Measurements from ENCODE around the gene DSCAML1. TPM values are rescaled to one million over a fixed set of nuclear protein-coding genes. Genes with fewer than 3 reads are reported as not detected.

The DSCAML1 gene
- total and polyA plus RNA-seq, 10 of the 15 experiments (the other 5 are each of a cell fraction or from before 2014, with no cell fraction given): 0.03 to 0.18 (median 0.06) TPM; not detected in 1

GRCh38 chr11:117642396-117642795 is 154.6 kb downstream of the DSCAML1 start:
- Histone ChIP-seq H3K9ac (ENCODE audit: control insufficient read depth, insufficient read depth, low read length) (no peak overlapping the region), H3K4me3 (no peak overlapping the region), H3K4me1 (ENCODE audit: control insufficient read depth, insufficient read depth, low read length) (no peaks in the 10 kb centered on the region), H4K20me1 (ENCODE audit: control insufficient read depth, insufficient read depth) (no peaks in the 10 kb centered on the region), H3K9me3 (replicated peaks; ENCODE audit: control insufficient read depth, insufficient read depth, low read length) (no peaks in the 10 kb centered on the region), H3K36me3 (ENCODE audit: control insufficient read depth in 2 of 2, insufficient read depth in 2 of 2, low read length in 1 of 2) (no peaks in the 10 kb centered on the region), H2AFZ (ENCODE audit: control insufficient read depth, low read depth, low read length) (no peak overlapping the region), H3K27ac (ENCODE audit: control insufficient read depth, insufficient read depth) (no peak overlapping the region), H3K79me2 (ENCODE audit: control insufficient read depth, insufficient read depth, low read length) (no peaks in the 10 kb centered on the region), H3K27me3 (replicated peaks in 1 of 2; ENCODE audit: control insufficient read depth in 2 of 2, insufficient read depth in 2 of 2, low read length in 1 of 2) (peaks cover 3 to 4% of the 10 kb centered on the region in 2 experiments; a peak in 2 of 4 replicates), H3K4me2 (ENCODE audit: control insufficient read depth, insufficient read depth) (no peak overlapping the region)
- TF ChIP-seq RBBP5 (conservative IDR thresholded peaks at IDR 0.05): no peak
- 0 out of 2 replicates have a peak, but pooled peaks have one; percentile 19 for TF ChIP-seq RAD21 (IDR thresholded peaks at IDR 0.05; ENCODE audit: insufficient read depth, low read depth, low read length)
- peak in 1 of 3 experiments; percentile 18; a peak in 2 of 6 replicates for TF ChIP-seq CTCF (IDR thresholded peaks at IDR 0.05 in 2 of 3, conservative IDR thresholded peaks at IDR 0.05 in 1 of 3; ENCODE audit: control insufficient read depth in 2 of 3, extremely low read depth in 1 of 3, insufficient read depth in 1 of 3, low read depth in 3 of 3, low read length in 3 of 3)
- no peak for TF ChIP-seq JUND (IDR thresholded peaks at IDR 0.05; ENCODE audit: low read depth, low read length)
- CTCF ChIA-PET: interaction anchor here (3.3 kb wide), 1 partner anchor 217 kb away, joined by 22 read pairs; no protein-coding TSS in a partner anchor
- SMC1A ChIA-PET (ENCODE audit: uncharacterized antibody, unreplicated experiment): interaction anchor here (0.6 to 1.1 kb wide), 4 partner anchors 22 to 394 kb away, joined by 3 to 6 read pairs (median 4); no protein-coding TSS in a partner anchor
- BruUV-seq (replicated peaks): no TSS peak
- DNase-seq (ENCODE audit: low read depth, low spot score): no peak
- in situ Hi-C loops (cut with MboI): no loop called here
- no peak for FAIRE-seq
- no peak for ATAC-seq
- RAD21 ChIA-PET (ENCODE audit: unreplicated experiment): no interaction called here
- 11% methylated on average over 4 of the region's 4 CpGs for WGBS (ENCODE audit: insufficient coverage, insufficient replicate concordance, low lambda C conversion rate, missing lambda C conversion rate)
- POLR2A ChIA-PET: no interaction called here
- intact Hi-C loops (cut with micrococcal nuclease; ENCODE audit: unreplicated experiment): no loop called here

Data from GM12878 (cell line).